Transverse colon (tissue), 3 donors: ENCODE data around the gene IGSF3.
"Not testable (repeated sequence)": the region's sequence is repeated elsewhere in the genome, so short reads cannot be mapped to it uniquely, and the experiment has no call there.

Experiments used
- CTCF ChIP-seq, 5 experiments: fragments of 200-600 bp in 3 of 5; fragments of 450-650 bp in 2 of 5; sonication (generic) in 3 of 5; IDR thresholded peaks; 1 replicate in 2 of 5; 2 replicates in 3 of 5; pipeline ENCODE4 v1.5.1; 2016 to 2017; ENCODE audit warnings: antibody characterized with exemption in 5 of 5, inconsistent platforms in 3 of 5, mild to moderate bottlenecking in 2 of 5, moderate library complexity in 1 of 5
- POLR2A ChIP-seq: fragments of 450-650 bp; IDR thresholded peaks from one replicate; pipeline ENCODE4 v1.6.1; 2016; ENCODE audit warnings: antibody characterized with exemption, mild to moderate bottlenecking, moderate library complexity

GRCh38 chr1:116658645-116659044 is 8.9 kb downstream of the IGSF3 start:
- not testable (repeated sequence) for TF ChIP-seq POLR2A; CTCF (IDR thresholded peaks at IDR 0.05)
